ENCODE results near the gene HDAC10. TPM values are rescaled to one million over a fixed set of nuclear protein-coding genes. Genes with fewer than 3 reads are reported as not detected.

The HDAC10 gene
- total and polyA plus RNA-seq, 4 donors: 16.2 to 74.3 (median 37.2) TPM

- WGBS (ENCODE audit: insufficient coverage): 54% methylated on average over 42 of the region's 42 CpGs
- no peaks in the 10 kb centered on the region for H3K27me3 ChIP-seq (ENCODE audit: control insufficient read depth, insufficient read depth, low read length)
- no peak overlapping the region for H3K27ac ChIP-seq (ENCODE audit: low read depth, low read length)
These were observed 31.9 kb downstream of the HDAC10 start for GRCh38 chr22:50218996-50219727.

GRCh38 chr22:50218153-50218995, 32.7 kb downstream of the HDAC10 start:
- DNase-seq (ENCODE audit: low read depth in 4 of 6, low spot score in 6 of 6): no peak
- 83% methylated on average over 43 of the region's 43 CpGs for WGBS (ENCODE audit: insufficient coverage)
- Histone ChIP-seq H3K27me3 (ENCODE audit: control insufficient read depth, insufficient read depth, low read length) (no peaks in the 10 kb centered on the region), H3K27ac (ENCODE audit: low read depth, low read length) (no peak overlapping the region), H3K4me3 (ENCODE audit: low read depth, low read length) (no peak overlapping the region), H3K36me3 (ENCODE audit: control insufficient read depth, insufficient read depth, low read length) (peaks cover 99% of the 10 kb centered on the region), H3K4me1 (ENCODE audit: control insufficient read depth, insufficient read depth, low read length) (peaks cover 20% of the 10 kb centered on the region), H3K9me3 (ENCODE audit: control insufficient read depth, insufficient read depth, low read length) (no peaks in the 10 kb centered on the region)

More at GRCh38 chr22:50218996-50219727, 31.9 kb downstream of the HDAC10 start:
- H3K4me1 ChIP-seq (ENCODE audit: control insufficient read depth, insufficient read depth, low read length): peaks cover 20% of the 10 kb centered on the region
- peak in 2 of 6 donors; percentile 74 to 86 for DNase-seq (ENCODE audit: low read depth in 4 of 6, low spot score in 6 of 6)
- H3K36me3 ChIP-seq (ENCODE audit: control insufficient read depth, insufficient read depth, low read length): peaks cover 98% of the 10 kb centered on the region
- no peak overlapping the region for H3K4me3 ChIP-seq (ENCODE audit: low read depth, low read length)
- H3K9me3 ChIP-seq (ENCODE audit: control insufficient read depth, insufficient read depth, low read length): no peaks in the 10 kb centered on the region

DNA sequence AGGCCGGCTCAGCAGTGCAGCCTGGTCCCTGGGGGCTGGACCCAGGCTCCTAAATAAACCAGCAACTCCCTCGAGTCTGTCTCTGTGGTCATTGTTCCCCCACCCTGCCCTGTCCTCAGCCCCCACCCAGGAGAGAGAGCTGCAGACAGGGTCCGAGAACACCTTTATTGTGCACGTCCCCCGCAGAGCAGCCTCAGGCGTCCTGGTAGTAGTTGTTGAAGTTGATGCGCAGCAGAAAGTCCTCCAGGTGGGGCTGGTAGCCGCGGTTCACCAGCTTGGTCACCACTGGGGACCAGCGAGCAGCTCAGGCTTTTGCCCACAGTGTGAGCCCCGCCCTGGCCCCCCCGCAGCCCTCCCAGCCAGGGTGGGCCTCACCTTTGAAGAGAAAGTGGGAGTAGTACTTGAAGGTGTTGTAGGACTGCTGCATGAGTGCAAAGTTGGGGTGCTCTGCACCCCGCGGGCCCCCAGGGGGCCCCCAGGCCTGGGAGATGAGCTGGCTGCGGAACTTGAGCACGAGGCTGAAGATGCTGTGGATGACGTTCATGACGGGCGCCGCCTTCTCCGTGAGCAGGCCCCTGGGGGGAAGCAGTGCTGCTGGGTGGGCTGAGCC, 33.4 kb downstream of the HDAC10 start:
- Histone ChIP-seq H3K36me3 (ENCODE audit: control insufficient read depth, insufficient read depth, low read length) (peaks cover 99% of the 10 kb centered on the region), H3K27me3 (ENCODE audit: control insufficient read depth, insufficient read depth, low read length) (no peaks in the 10 kb centered on the region), H3K4me3 (ENCODE audit: low read depth, low read length) (no peak overlapping the region), H3K4me1 (ENCODE audit: control insufficient read depth, insufficient read depth, low read length) (peaks cover 20% of the 10 kb centered on the region), H3K27ac (ENCODE audit: low read depth, low read length) (no peak overlapping the region), H3K9me3 (ENCODE audit: control insufficient read depth, insufficient read depth, low read length) (no peaks in the 10 kb centered on the region)
- 91% methylated on average over 20 of the region's 21 CpGs for WGBS (ENCODE audit: insufficient coverage)
- DNase-seq (ENCODE audit: low read depth in 4 of 6, low spot score in 6 of 6): no peak

DNA sequence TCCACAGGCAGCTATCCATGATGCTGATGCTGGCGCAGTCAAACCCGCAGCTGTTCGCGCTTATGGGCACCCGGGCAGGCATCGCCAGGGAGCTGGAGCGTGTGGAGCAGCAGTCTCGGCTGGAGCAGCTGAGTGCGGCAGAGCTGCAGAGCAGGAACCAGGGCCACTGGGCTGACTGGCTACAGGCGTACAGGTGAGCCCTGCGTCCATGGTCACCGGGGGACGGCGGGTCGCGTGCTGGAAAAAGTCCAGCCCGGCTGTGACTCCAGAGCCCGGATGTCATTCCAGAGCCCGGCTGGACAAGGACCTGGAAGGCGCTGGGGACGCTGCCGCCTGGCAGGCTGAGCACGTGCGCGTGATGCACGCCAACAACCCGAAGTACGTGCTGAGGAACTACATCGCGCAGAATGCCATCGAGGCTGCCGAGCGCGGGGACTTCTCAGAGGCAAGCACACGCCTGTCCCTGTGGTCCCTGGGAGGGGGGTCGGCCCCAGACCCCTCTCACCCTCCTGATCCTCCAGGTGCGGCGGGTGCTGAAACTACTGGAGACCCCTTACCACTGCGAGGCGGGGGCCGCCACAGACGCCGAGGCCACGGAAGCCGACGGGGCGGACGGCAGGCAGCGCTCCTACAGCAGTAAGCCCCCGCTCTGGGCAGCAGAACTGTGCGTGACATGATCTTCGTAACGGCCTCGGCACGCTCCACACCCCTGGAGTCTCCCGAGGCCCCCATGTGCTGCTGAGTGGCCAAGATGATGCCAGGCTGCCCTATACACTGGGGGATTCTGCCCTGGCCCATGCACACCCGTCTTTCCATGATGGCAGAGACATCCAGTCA, 34.2 kb downstream of the HDAC10 start:
- Histone ChIP-seq H3K27me3 (ENCODE audit: control insufficient read depth, insufficient read depth, low read length) (no peaks in the 10 kb centered on the region), H3K4me3 (ENCODE audit: low read depth, low read length) (no peak overlapping the region), H3K9me3 (ENCODE audit: control insufficient read depth, insufficient read depth, low read length) (no peaks in the 10 kb centered on the region), H3K27ac (ENCODE audit: low read depth, low read length) (no peak overlapping the region), H3K4me1 (ENCODE audit: control insufficient read depth, insufficient read depth, low read length) (peaks cover 20% of the 10 kb centered on the region), H3K36me3 (ENCODE audit: control insufficient read depth, insufficient read depth, low read length) (peaks cover 98% of the 10 kb centered on the region)
- DNase-seq (ENCODE audit: low read depth in 4 of 6, low spot score in 6 of 6): no peak
- 93% methylated on average over 56 of the region's 57 CpGs for WGBS (ENCODE audit: insufficient coverage)

- H3K36me3 ChIP-seq (ENCODE audit: control insufficient read depth, insufficient read depth, low read length): peaks cover 93% of the 10 kb centered on the region
- H3K4me1 ChIP-seq (ENCODE audit: control insufficient read depth, insufficient read depth, low read length): peaks cover 20% of the 10 kb centered on the region
- no peaks in the 10 kb centered on the region for H3K9me3 ChIP-seq (ENCODE audit: control insufficient read depth, insufficient read depth, low read length)
- H3K27ac ChIP-seq (ENCODE audit: low read depth, low read length): no peak overlapping the region
- no peak overlapping the region for H3K4me3 ChIP-seq (ENCODE audit: low read depth, low read length)
- DNase-seq (ENCODE audit: low read depth in 4 of 6, low spot score in 6 of 6): no peak
- WGBS (ENCODE audit: insufficient coverage): 91% methylated on average over 10 of the region's 15 CpGs
- no peaks in the 10 kb centered on the region for H3K27me3 ChIP-seq (ENCODE audit: control insufficient read depth, insufficient read depth, low read length)
These were observed 34.9 kb downstream of the HDAC10 start for GRCh38 chr22:50216055-50216683.

DNA sequence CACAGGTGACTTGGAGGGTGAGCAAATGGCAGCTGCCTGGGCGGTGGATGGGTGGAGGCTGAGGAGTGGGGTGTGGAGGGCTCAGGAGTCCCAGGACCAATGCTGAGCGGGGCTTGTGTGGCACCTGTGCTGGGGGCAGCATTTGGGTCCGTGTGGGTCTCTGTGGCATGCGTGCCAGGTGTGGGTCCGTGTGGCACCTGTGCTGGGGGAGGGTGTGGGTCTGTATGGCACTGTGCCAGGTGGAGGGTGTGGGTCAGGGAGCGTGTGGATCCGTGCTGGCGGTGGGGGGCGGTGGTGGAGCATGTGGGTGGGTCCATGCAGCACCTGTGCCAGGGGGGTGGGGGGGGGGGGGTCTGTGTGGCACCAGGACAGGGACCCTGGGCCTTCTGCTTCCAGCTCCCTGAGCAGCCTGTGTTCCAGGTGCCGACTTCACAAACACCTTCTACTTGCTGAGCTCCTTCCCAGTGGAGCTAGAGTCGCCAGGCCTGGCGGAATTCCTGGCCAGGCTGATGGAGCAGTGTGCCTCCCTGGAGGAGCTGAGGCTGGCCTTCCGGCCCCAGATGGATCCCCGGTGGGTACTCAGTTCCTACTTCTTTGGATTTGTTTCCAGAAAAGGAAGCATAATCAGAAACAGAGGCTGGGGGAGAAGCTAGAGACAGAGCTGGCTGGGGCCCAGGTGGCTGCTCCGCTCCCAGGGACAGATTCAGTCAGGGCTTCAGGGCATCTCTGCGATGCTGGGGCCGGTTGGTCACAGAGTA, 35.6 kb downstream of the HDAC10 start:
- H3K27ac ChIP-seq (ENCODE audit: low read depth, low read length): no peak overlapping the region

GRCh38 chr22:50213263-50213662, 37.8 kb downstream of the HDAC10 start:
- peaks cover 93% of the 10 kb centered on the region for H3K36me3 ChIP-seq (ENCODE audit: control insufficient read depth, insufficient read depth, low read length)
- WGBS (ENCODE audit: insufficient coverage): 96% methylated on average over 8 of the region's 9 CpGs
- no peak for DNase-seq (ENCODE audit: low read depth in 4 of 6, low spot score in 6 of 6)
- no peaks in the 10 kb centered on the region for H3K27me3 ChIP-seq (ENCODE audit: control insufficient read depth, insufficient read depth, low read length)
- H3K4me1 ChIP-seq (ENCODE audit: control insufficient read depth, insufficient read depth, low read length): peaks cover 9% of the 10 kb centered on the region
- no peak overlapping the region for H3K4me3 ChIP-seq (ENCODE audit: low read depth, low read length)
- no peaks in the 10 kb centered on the region for H3K9me3 ChIP-seq (ENCODE audit: control insufficient read depth, insufficient read depth, low read length)
- no peak overlapping the region for H3K27ac ChIP-seq (ENCODE audit: low read depth, low read length)

More for the DNA sequence above, 35.6 kb downstream of the HDAC10 start:
- no peaks in the 10 kb centered on the region for H3K9me3 ChIP-seq (ENCODE audit: control insufficient read depth, insufficient read depth, low read length)
- WGBS (ENCODE audit: insufficient coverage): 87% methylated on average over 11 of the region's 17 CpGs
- peaks cover 93% of the 10 kb centered on the region for H3K36me3 ChIP-seq (ENCODE audit: control insufficient read depth, insufficient read depth, low read length)
- no peak overlapping the region for H3K4me3 ChIP-seq (ENCODE audit: low read depth, low read length)
- no peaks in the 10 kb centered on the region for H3K27me3 ChIP-seq (ENCODE audit: control insufficient read depth, insufficient read depth, low read length)
- no peak for DNase-seq (ENCODE audit: low read depth in 4 of 6, low spot score in 6 of 6)
- H3K4me1 ChIP-seq (ENCODE audit: control insufficient read depth, insufficient read depth, low read length): peaks cover 20% of the 10 kb centered on the region

- Histone ChIP-seq H3K9me3 (ENCODE audit: control insufficient read depth, insufficient read depth, low read length) (no peaks in the 10 kb centered on the region), H3K27me3 (ENCODE audit: control insufficient read depth, insufficient read depth, low read length) (no peaks in the 10 kb centered on the region), H3K4me1 (ENCODE audit: control insufficient read depth, insufficient read depth, low read length) (peaks cover 14% of the 10 kb centered on the region), H3K36me3 (ENCODE audit: control insufficient read depth, insufficient read depth, low read length) (peaks cover 92% of the 10 kb centered on the region), H3K27ac (ENCODE audit: low read depth, low read length) (no peak overlapping the region), H3K4me3 (ENCODE audit: low read depth, low read length) (no peak overlapping the region)
- DNase-seq (ENCODE audit: low read depth in 4 of 6, low spot score in 6 of 6): no peak
- 94% methylated on average over 14 of the region's 14 CpGs for WGBS (ENCODE audit: insufficient coverage)
These were observed 39.9 kb downstream of the HDAC10 start for GRCh38 chr22:50211147-50211546.
